HFFc6 (cell line): ENCODE data around the gene P3H4. TPM values are rescaled to one million over a fixed set of nuclear protein-coding genes. Genes with fewer than 3 reads are reported as not detected.

Experiments
- DNase-seq: peaks from one replicate; pipeline ENCODE4 v3.0.0-alpha.2; 2018
- H3K27ac Mint-ChIP-seq: 2 replicates; pipeline ENCODE4 v1.8.0; 2020; ENCODE audit warnings: mild to moderate bottlenecking, mixed read lengths
- H3K27me3 Mint-ChIP-seq: 2 replicates; pipeline ENCODE4 v1.8.0; 2021; ENCODE audit warnings: mild to moderate bottlenecking, moderate library complexity, mixed read lengths; ENCODE audit not compliant: insufficient read depth
- H3K36me3 Mint-ChIP-seq: 2 replicates; pipeline ENCODE4 v1.8.0; 2021; ENCODE audit warnings: low read depth, mixed read lengths
- H3K4me1 Mint-ChIP-seq: 2 replicates; pipeline ENCODE4 v1.8.0; 2020; ENCODE audit warnings: low read depth, mixed read lengths
- H3K4me3 Mint-ChIP-seq: 2 replicates; pipeline ENCODE4 v1.8.0; 2020; ENCODE audit warnings: mild to moderate bottlenecking, moderate library complexity, mixed read lengths
- H3K9me3 Mint-ChIP-seq: 2 replicates; pipeline ENCODE4 v1.8.0; 2020; ENCODE audit warnings: mild to moderate bottlenecking, mixed read lengths
- CTCF ChIP-seq: fragments of 200-600 bp; sonication (generic); IDR thresholded peaks from 2 replicates; pipeline ENCODE4 v1.5.0; 2021; ENCODE audit warnings: antibody characterized with exemption, mild to moderate bottlenecking
- total RNA-seq, 6 experiments: library from RNA; stranded (reverse); fragmentation: NEBNext Ultra II Directional; extraction: Animal tissue kit (Norgen Biotek cat#: 25700); gene quantifications; 2 replicates in 1 of 6; 3 replicates in 5 of 6; pipeline ENCODE4 v1.2.3, GENCODE V29; 2021

Gene P3H4
- total RNA-seq, 6 experiments from 2014 or later: 48.8 to 75.5 (median 50.3) TPM

GRCh38 chr17:41822216-41823140 is 10.7 kb upstream of the P3H4 start:
- Mint-ChIP-seq H3K36me3 (peaks cover 8% of the 10 kb centered on the region; the same call in 1 of the 2 replicates), H3K27ac (no peak overlapping the region), H3K4me3 (no peak overlapping the region), H3K4me1 (no peaks in the 10 kb centered on the region), H3K27me3 (peaks cover 10% of the 10 kb centered on the region), H3K9me3 (no peaks in the 10 kb centered on the region)
- no peak for TF ChIP-seq CTCF
- no peak for DNase-seq

DNA sequence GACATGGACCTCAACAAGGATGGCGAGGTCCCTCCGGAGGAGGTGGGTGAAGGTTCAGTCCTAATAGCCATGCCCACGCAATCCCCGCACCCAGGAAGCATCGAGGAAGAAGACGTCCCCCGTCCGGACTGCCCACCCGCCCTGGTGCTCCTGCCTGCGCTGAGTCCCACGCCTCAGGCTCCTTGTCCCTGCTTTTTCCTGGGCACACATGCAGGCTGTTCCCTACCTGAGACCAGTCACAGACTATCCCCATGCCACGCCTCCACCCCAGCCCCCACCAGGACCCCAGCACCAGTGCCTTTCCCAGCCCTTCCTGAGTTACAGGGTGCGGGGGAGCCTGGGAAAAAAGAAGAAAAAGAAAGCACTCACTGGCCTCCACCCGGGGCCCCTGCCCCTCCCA is 10.0 kb upstream of the P3H4 start:
- no peaks in the 10 kb centered on the region for H3K4me1 Mint-ChIP-seq
- H3K27me3 Mint-ChIP-seq: peaks cover 10% of the 10 kb centered on the region
- TF ChIP-seq CTCF: no peak
- no peaks in the 10 kb centered on the region for H3K9me3 Mint-ChIP-seq
- H3K36me3 Mint-ChIP-seq: peaks cover 8% of the 10 kb centered on the region; the same call in 1 of the 2 replicates
- H3K4me3 Mint-ChIP-seq: no peak overlapping the region
- DNase-seq: no peak
- H3K27ac Mint-ChIP-seq: no peak overlapping the region

GRCh38 chr17:41818024-41818423 is 6.3 kb upstream of the P3H4 start:
- Mint-ChIP-seq H3K36me3 (peaks cover 22% of the 10 kb centered on the region), H3K4me3 (no peak overlapping the region), H3K9me3 (no peaks in the 10 kb centered on the region), H3K27me3 (peaks cover 8% of the 10 kb centered on the region), H3K4me1 (peaks cover 6% of the 10 kb centered on the region), H3K27ac (no peak overlapping the region; the same call in 1 of the 2 replicates)
- no peak for TF ChIP-seq CTCF
- no peak for DNase-seq

DNA sequence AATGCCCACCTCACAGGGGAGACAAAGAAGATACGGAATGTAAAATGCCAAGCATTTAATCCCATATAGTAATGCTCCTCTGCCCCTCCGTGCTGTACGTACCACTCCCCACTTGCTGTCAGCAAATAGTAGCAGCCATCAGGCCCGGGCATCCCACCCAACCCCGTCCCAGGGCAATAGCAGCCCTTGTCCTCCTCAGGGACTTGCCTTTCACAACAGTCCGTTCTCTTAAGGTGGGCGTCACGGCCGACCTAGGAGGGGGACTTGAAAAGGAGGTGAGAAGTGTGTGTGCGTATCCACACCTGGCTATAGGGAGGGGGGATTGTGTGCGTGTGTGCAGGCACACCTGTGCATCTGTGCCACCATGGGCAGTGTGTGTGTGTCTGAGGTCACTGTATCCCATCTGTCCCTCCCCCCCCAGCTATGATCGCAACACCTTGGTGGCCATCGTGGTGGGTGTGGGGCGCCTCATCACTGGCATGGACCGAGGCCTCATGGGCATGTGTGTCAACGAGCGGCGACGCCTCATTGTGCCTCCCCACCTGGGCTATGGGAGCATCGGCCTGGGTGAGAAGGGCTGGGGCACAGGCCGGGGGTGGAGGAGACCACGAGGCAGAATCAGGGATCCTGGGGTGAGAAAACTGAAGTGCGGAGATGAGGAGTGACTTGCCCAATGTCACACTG is 5.0 kb upstream of the P3H4 start:
- Mint-ChIP-seq H3K27me3 (peaks cover 1% of the 10 kb centered on the region), H3K4me1 (peaks cover 12% of the 10 kb centered on the region), H3K36me3 (peaks cover 22% of the 10 kb centered on the region), H3K27ac (no peak overlapping the region), H3K9me3 (no peaks in the 10 kb centered on the region), H3K4me3 (peak overlapping the region; percentile 39; the same call in 1 of the 2 replicates)
- no peak for DNase-seq
- TF ChIP-seq CTCF: no peak

GRCh38 chr17:41814195-41814594 is 2.4 kb upstream of the P3H4 start:
- Mint-ChIP-seq H3K27me3 (peaks cover 3% of the 10 kb centered on the region), H3K4me3 (peak overlapping the region; percentile 96), H3K27ac (peak overlapping the region; percentile 87), H3K36me3 (peaks cover 34% of the 10 kb centered on the region), H3K9me3 (no peaks in the 10 kb centered on the region; the same call in 1 of the 2 replicates), H3K4me1 (peaks cover 28% of the 10 kb centered on the region)
- DNase-seq: no peak
- TF ChIP-seq CTCF: no peak
